Stimulated activated CD8-positive, alpha-beta memory T cell treated with anti-CD3 and anti-CD28 coated beads, Interleukin-7, amount 100 ng/mL, for 4 hours (primary cell): ENCODE results near the gene NGFR.
"Not testable (repeated sequence)": the region's sequence is repeated elsewhere in the genome, so short reads cannot be mapped to it uniquely, and the experiment has no call there.

ENCODE experiments used
- DNase-seq, 2 donors: peaks; one replicate each; pipeline ENCODE4 v3.0.0-alpha.2; 2020; ENCODE audit warnings: low read depth in 2 of 2

Gene NGFR

GRCh38 chr17:49496183-49496866, 1.2 kb downstream of the NGFR start:
- peak; percentile 59 to 75 for DNase-seq

- DNase-seq: no peak
Observed at GRCh38 chr17:49496867-49497147, 1.7 kb downstream of the NGFR start.

- DNase-seq: no peak
Observed at GRCh38 chr17:49497148-49498028, 2.3 kb downstream of the NGFR start.

GRCh38 chr17:49498029-49498615, 3.0 kb downstream of the NGFR start:
- no peak for DNase-seq

GRCh38 chr17:49501496-49501895, 6.4 kb downstream of the NGFR start:
- DNase-seq: no peak

GRCh38 chr17:49502254-49502653, 7.2 kb downstream of the NGFR start:
- DNase-seq: no peak

- not testable (repeated sequence) for DNase-seq
Observed at GRCh38 chr17:49502680-49503079, 7.6 kb downstream of the NGFR start.

- no peak for DNase-seq
Observed at GRCh38 chr17:49504369-49504768, 9.3 kb downstream of the NGFR start.

- DNase-seq: no peak
Observed at GRCh38 chr17:49505854-49506253, 10.8 kb downstream of the NGFR start.

- no peak for DNase-seq
Observed at GRCh38 chr17:49506282-49506681, 11.2 kb downstream of the NGFR start.

- DNase-seq: no peak
Observed at GRCh38 chr17:49508061-49508865, 13.2 kb downstream of the NGFR start.

GRCh38 chr17:49508866-49509587, 13.9 kb downstream of the NGFR start:
- no peak for DNase-seq

GRCh38 chr17:49509588-49509917, 14.5 kb downstream of the NGFR start:
- no peak for DNase-seq

- no peak for DNase-seq
Observed at GRCh38 chr17:49510059-49510719, 15.1 kb downstream of the NGFR start.

- no peak for DNase-seq
Observed at GRCh38 chr17:49510720-49511110, 15.6 kb downstream of the NGFR start.

- DNase-seq: no peak
Observed at GRCh38 chr17:49511810-49512209, 16.7 kb downstream of the NGFR start.

- DNase-seq: no peak
Observed at GRCh38 chr17:49512296-49513043, 17.4 kb downstream of the NGFR start.

- no peak for DNase-seq
Observed at GRCh38 chr17:49513044-49513395, 17.9 kb downstream of the NGFR start.

- no peak for DNase-seq
Observed at GRCh38 chr17:49513641-49514040, 18.5 kb downstream of the NGFR start.

- no peak for DNase-seq
Observed at GRCh38 chr17:49514071-49514721, 19.1 kb downstream of the NGFR start.
